HUES64 (cell line): ENCODE results near the gene TPK1.

ENCODE experiments used
- H3K27ac ChIP-seq: 2 replicates; pipeline ENCODE4 v1.7.0; 2013; ENCODE audit warnings: low read depth, low read length, inconsistent platforms
- H3K27me3 ChIP-seq: 2 replicates; pipeline ENCODE4 v1.6.1; 2013; ENCODE audit warnings: mild to moderate bottlenecking, low read length; ENCODE audit not compliant: insufficient read depth
- H3K36me3 ChIP-seq: 2 replicates; pipeline ENCODE4 v1.6.1; 2013; ENCODE audit warnings: mild to moderate bottlenecking, low read length; ENCODE audit not compliant: insufficient read depth
- H3K4me1 ChIP-seq: 2 replicates; pipeline ENCODE4 v1.6.1; 2013; ENCODE audit warnings: mild to moderate bottlenecking, low read length, moderate library complexity; ENCODE audit not compliant: insufficient read depth
- H3K4me3 ChIP-seq: 2 replicates; pipeline ENCODE4 v1.5.1; 2013; ENCODE audit warnings: mild to moderate bottlenecking, low read length, moderate library complexity
- H3K9ac ChIP-seq: 2 replicates; pipeline ENCODE4 v1.6.1; 2013; ENCODE audit warnings: mild to moderate bottlenecking, low read depth, low read length
- H3K9me3 ChIP-seq: 2 replicates; pipeline ENCODE4 v1.6.1; 2013; ENCODE audit warnings: low read depth, low read length; ENCODE audit not compliant: insufficient read depth
- WGBS: fragments of 150-250, 120-280 bp; methylation state at CpG from one replicate; pipeline ENCODE4 v1.1.7; 2013; ENCODE audit warnings: missing lambda C conversion rate; 5-methylcytosine and 5-hydroxymethylcytosine counted together

TPK1 gene

GRCh38 chr7:144477348-144477747, 358.5 kb downstream of the TPK1 start:
- no CpG with 5 or more reads among the region's 1 CpG for WGBS
- Histone ChIP-seq H3K27ac (no peak overlapping the region), H3K4me1 (peaks cover 22% of the 10 kb centered on the region), H3K9me3 (no peaks in the 10 kb centered on the region), H3K4me3 (no peak overlapping the region), H3K27me3 (no peaks in the 10 kb centered on the region), H3K36me3 (no peaks in the 10 kb centered on the region), H3K9ac (no peak overlapping the region)

- Histone ChIP-seq H3K27ac (no peak overlapping the region), H3K27me3 (no peaks in the 10 kb centered on the region), H3K9me3 (no peaks in the 10 kb centered on the region), H3K36me3 (no peaks in the 10 kb centered on the region), H3K9ac (no peak overlapping the region), H3K4me1 (peaks cover 22% of the 10 kb centered on the region), H3K4me3 (no peak overlapping the region)
- WGBS, result no CpG with 5 or more reads among the region's 2 CpGs
Observed at GRCh38 chr7:144474800-144475615, 360.8 kb downstream of the TPK1 start.

DNA sequence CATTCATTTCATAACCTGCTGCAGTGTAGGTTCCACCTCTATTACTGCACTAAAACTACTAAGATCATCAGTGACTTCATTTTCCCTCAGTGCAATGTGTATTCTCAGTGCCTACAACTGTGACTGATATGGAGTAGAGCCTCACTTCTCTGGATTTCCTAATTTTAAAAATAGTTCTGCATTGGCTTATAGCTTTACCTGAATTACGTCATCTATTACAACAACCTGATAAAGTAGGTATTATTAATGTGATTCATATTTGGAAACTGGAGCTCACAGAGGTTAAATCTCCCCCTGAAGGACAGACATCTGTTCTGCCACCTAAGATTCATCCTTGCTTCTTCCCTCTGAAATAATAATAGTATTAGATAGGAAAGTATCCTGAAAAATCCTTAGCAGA, 361.5 kb downstream of the TPK1 start:
- no CpG with 5 or more reads among the region's 1 CpG for WGBS
- Histone ChIP-seq H3K36me3 (no peaks in the 10 kb centered on the region), H3K27me3 (no peaks in the 10 kb centered on the region), H3K9ac (no peak overlapping the region), H3K27ac (no peak overlapping the region), H3K4me1 (peaks cover 22% of the 10 kb centered on the region), H3K4me3 (no peak overlapping the region), H3K9me3 (no peaks in the 10 kb centered on the region)

DNA sequence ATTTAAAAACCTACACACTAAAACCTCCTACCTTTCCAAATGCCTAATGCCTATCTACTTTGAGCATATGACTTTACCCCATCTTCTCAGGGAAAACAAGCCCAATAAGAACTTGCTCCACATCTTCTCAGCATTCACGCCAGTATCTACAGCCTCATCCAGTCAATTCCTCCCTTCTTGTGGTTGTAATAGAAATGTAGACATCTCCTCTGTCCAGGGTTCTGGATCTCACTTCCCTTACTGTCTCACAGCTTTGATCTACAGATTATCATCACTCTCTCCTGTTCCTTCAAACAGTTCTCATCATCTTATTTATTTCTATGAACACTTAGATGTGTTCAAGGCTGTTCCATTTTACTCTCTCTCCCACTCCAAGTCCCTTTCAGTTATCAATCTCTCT, 361.9 kb downstream of the TPK1 start:
- Histone ChIP-seq H3K36me3 (no peaks in the 10 kb centered on the region), H3K9ac (no peak overlapping the region), H3K4me3 (no peak overlapping the region), H3K4me1 (peaks cover 22% of the 10 kb centered on the region), H3K27ac (no peak overlapping the region), H3K9me3 (no peaks in the 10 kb centered on the region), H3K27me3 (no peaks in the 10 kb centered on the region)
- 100% methylated on average over 1 of the region's 1 CpG for WGBS

DNA sequence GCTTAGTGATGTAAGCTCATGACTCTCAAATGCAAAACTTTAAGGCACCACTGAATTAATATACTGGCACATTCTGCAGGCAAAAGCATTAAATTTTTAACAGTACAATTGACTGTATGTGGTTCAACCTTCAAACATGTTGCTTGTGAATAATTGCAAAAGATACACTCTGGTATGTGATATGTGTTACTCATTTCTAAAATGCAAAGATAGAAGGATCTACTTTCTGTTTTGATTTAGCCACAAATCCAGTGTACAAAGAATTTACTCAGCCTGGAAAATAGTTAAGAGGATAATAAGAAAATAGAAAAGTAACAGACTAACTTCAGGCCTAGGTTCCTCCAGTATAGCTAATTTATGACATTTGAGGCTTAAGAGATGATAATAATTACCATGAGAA, 365.8 kb downstream of the TPK1 start:
- Histone ChIP-seq H3K4me1 (peaks cover 4% of the 10 kb centered on the region; the same call in 1 of the 2 replicates), H3K4me3 (no peak overlapping the region), H3K9ac (no peak overlapping the region), H3K9me3 (no peaks in the 10 kb centered on the region), H3K27me3 (no peaks in the 10 kb centered on the region), H3K36me3 (no peaks in the 10 kb centered on the region), H3K27ac (no peak overlapping the region)

DNA sequence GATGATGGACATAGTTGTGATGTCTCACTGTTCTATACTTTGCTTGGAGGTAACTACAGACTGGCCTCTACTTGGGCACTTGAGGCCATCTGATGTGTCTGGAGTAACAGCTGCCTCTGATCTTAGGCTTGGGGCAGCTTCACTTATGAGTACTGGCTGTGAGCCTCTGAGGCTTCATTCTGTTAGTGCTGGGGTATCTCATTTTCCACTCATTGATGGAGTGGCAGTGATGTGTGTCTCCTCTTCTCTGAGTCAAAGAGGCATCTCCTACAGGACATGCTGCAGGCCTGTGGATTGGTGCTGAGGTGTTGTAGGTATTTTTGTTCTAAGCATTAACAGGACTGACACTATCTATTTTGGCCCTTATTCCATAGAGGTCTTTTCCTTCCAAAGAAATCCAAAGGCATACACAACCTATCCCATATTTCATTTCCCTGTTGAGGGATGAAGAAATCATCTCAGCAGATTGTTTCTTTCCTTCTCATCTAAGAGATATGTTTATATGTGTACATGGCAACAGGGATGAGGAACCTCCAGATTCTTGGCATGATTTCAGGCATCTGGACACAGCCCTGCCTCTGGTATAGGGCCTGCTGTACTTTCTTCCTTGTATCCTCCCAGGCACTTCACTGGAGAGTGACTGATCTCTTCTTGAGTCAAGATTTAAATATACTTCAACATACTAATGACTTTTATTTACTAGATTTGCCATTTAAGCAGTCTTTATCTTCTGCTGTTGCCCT, 366.7 kb downstream of the TPK1 start:
- Histone ChIP-seq H3K9me3 (no peaks in the 10 kb centered on the region), H3K9ac (no peak overlapping the region), H3K27me3 (no peaks in the 10 kb centered on the region), H3K4me1 (no peaks in the 10 kb centered on the region), H3K36me3 (no peaks in the 10 kb centered on the region), H3K27ac (no peak overlapping the region), H3K4me3 (no peak overlapping the region)

GRCh38 chr7:144459635-144460034, 376.2 kb downstream of the TPK1 start:
- Histone ChIP-seq H3K36me3 (no peaks in the 10 kb centered on the region), H3K9ac (no peak overlapping the region), H3K4me1 (no peaks in the 10 kb centered on the region), H3K4me3 (no peak overlapping the region), H3K27ac (no peak overlapping the region), H3K9me3 (peaks cover 23% of the 10 kb centered on the region), H3K27me3 (no peaks in the 10 kb centered on the region)
- WGBS, result 79% methylated on average over 5 of the region's 5 CpGs

DNA sequence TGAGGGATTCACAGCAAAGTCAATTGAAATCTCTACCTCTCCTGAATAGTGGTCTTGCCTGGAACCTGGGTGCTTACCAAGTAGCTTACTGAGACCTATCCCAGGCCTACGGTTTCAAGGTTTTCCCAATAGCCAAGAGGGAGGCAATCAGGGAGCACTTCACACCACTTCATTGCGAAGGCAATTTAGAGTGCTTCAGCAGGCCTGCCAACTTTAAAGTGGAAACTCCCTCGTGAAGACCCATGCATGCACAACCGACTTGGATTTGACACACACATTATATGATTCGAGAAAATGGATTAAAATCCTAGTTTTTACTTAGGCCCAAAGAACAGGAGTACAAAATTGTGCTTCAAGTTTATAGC, 380.8 kb downstream of the TPK1 start:
- H3K4me1 ChIP-seq, result no peaks in the 10 kb centered on the region
- H3K9ac ChIP-seq, result no peak overlapping the region
- peaks cover 44% of the 10 kb centered on the region for H3K9me3 ChIP-seq
- WGBS, result 82% methylated on average over 5 of the region's 5 CpGs
- no peaks in the 10 kb centered on the region for H3K27me3 ChIP-seq
- no peak overlapping the region for H3K27ac ChIP-seq
- no peaks in the 10 kb centered on the region for H3K36me3 ChIP-seq
- H3K4me3 ChIP-seq, result no peak overlapping the region

DNA sequence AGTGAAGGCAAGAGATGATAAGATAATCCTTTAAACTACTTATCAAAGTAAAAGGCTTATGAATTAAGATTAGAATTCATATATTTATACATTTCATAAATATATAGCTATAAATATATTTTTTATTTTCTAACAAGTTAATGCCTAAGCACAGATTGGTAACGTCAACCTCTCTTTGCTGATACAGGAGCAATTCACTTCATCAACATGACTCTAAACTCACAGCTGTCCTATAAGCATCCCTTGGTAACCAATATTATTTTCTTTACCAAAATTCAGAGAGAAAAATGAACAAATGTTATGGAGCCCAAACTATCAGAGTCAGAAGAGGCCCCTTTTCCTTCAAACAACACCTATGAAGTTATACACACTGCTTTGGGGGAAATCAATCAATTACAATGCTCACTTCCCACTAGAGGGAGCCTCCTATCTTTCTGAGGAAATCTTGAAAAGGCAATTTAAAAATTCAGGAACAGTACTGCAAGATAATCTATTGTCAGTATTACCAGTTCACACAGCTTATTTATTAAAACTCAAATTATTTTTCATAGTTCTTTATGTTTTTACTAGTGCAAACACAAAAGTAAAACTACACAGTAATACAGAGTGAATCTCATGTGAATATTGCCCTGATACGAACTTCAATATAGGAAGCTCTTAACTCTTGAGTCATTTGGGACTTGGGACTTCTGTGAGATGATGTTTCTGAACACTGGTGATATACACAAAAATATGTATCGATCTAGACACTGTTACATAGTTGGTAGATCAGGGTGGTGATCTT, 381.4 kb downstream of the TPK1 start:
- Histone ChIP-seq H3K9ac (no peak overlapping the region), H3K27me3 (no peaks in the 10 kb centered on the region), H3K4me1 (no peaks in the 10 kb centered on the region), H3K4me3 (no peak overlapping the region), H3K9me3 (peaks cover 44% of the 10 kb centered on the region), H3K27ac (no peak overlapping the region), H3K36me3 (no peaks in the 10 kb centered on the region)
- 92% methylated on average over 3 of the region's 3 CpGs for WGBS

GRCh38 chr7:144452064-144452463, 383.8 kb downstream of the TPK1 start:
- 95% methylated on average over 5 of the region's 5 CpGs for WGBS
- Histone ChIP-seq H3K9me3 (peaks cover 44% of the 10 kb centered on the region), H3K36me3 (no peaks in the 10 kb centered on the region), H3K9ac (no peak overlapping the region), H3K27ac (no peak overlapping the region), H3K27me3 (no peaks in the 10 kb centered on the region), H3K4me1 (no peaks in the 10 kb centered on the region), H3K4me3 (no peak overlapping the region)

- Histone ChIP-seq H3K9ac (no peak overlapping the region), H3K27me3 (no peaks in the 10 kb centered on the region), H3K27ac (no peak overlapping the region), H3K36me3 (no peaks in the 10 kb centered on the region), H3K4me1 (no peaks in the 10 kb centered on the region), H3K4me3 (no peak overlapping the region), H3K9me3 (no peaks in the 10 kb centered on the region)
- 78% methylated on average over 1 of the region's 1 CpG for WGBS
Observed at GRCh38 chr7:144445590-144445989, 390.3 kb downstream of the TPK1 start.
